ENCODE measurements around the gene HTR1D.

- TF ChIP-seq, protein P1, sequence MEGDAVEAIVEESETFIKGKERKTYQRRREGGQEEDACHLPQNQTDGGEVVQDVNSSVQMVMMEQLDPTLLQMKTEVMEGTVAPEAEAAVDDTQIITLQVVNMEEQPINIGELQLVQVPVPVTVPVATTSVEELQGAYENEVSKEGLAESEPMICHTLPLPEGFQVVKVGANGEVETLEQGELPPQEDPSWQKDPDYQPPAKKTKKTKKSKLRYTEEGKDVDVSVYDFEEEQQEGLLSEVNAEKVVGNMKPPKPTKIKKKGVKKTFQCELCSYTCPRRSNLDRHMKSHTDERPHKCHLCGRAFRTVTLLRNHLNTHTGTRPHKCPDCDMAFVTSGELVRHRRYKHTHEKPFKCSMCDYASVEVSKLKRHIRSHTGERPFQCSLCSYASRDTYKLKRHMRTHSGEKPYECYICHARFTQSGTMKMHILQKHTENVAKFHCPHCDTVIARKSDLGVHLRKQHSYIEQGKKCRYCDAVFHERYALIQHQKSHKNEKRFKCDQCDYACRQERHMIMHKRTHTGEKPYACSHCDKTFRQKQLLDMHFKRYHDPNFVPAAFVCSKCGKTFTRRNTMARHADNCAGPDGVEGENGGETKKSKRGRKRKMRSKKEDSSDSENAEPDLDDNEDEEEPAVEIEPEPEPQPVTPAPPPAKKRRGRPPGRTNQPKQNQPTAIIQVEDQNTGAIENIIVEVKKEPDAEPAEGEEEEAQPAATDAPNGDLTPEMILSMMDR (conservative IDR thresholded peaks at IDR 0.05 in 1 of 2, IDR thresholded peaks at IDR 0.05 in 1 of 2; ENCODE audit: extremely low read depth in 1 of 2, insufficient read depth in 1 of 2, low read depth in 1 of 2, low read length in 2 of 2), result no peak
- no peak for TF ChIP-seq EZH2 (IDR thresholded peaks at IDR 0.05; ENCODE audit: borderline replicate concordance, low read length)
Measured at GRCh38 chr1:23217421-23218115, at the start of gene HTR1D.
